HepG2 (cell line): Measurements from ENCODE around the gene PHIP. TPM values are rescaled to one million over a fixed set of nuclear protein-coding genes. Genes with fewer than 3 reads are reported as not detected.

ENCODE experiments used
- ATAC-seq: fragments of 200-7000 bp; cut with Tn5 transposase; 3 replicates; pipeline ENCODE4 v1.9.1; 2020; ENCODE audit warnings: mild to moderate bottlenecking, moderate library complexity
- BruUV-seq: library from RNA; stranded (reverse); fragments of 400-500 nt; replicated peaks from 2 replicates; lab custom pipeline; 2021; lab: Mats Ljungman, UMichigan
- CTCF ChIA-PET: fragments of 300-600 bp; formaldehyde crosslinking; extraction: SDS; loops from one replicate; lab custom pipeline; 2021; ENCODE audit warnings: low total read pairs, inconsistent platforms, low intra/inter-chr PET ratio; lab: Yijun Ruan, JAX
- POLR2A ChIA-PET: fragments of 350-600 bp; sonication (Branson Sonifier 250); formaldehyde crosslinking; loops from one replicate; lab custom pipeline; 2020; ENCODE audit warnings: antibody characterized with exemption, inconsistent platforms; lab: Yijun Ruan, JAX
- DNase-seq: peaks from one replicate; pipeline ENCODE4 v3.0.0-alpha.2; 2015; ENCODE audit warnings: low spot score
- FAIRE-seq: peaks from 3 replicates; lab custom pipeline; 2011; peaks lifted over from hg19 to GRCh38; lab: Jason Lieb, UNC
- H2AFZ ChIP-seq: one replicate; pipeline ENCODE4 v1.6.1; 2011; ENCODE audit warnings: low read length, inconsistent platforms
- H3K27ac ChIP-seq: fragments of 300-600 bp; 3 replicates; pipeline ENCODE4 v1.8.0; 2011; ENCODE audit warnings: mixed run types, mild to moderate bottlenecking, mixed read lengths, low read length, inconsistent platforms; ENCODE audit not compliant: insufficient read depth; ENCODE audit errors: extremely low read length
- H3K27me3 ChIP-seq, 2 experiments: fragments of 200-600 bp in 1 of 2; 2 replicates in 1 of 2; 3 replicates in 1 of 2; pipeline versions ENCODE4 v1.6.0 to v1.8.0; 2011; ENCODE audit warnings: low read length in 2 of 2, mild to moderate bottlenecking in 2 of 2, moderate library complexity in 2 of 2, inconsistent platforms in 1 of 2; ENCODE audit not compliant: insufficient read depth in 2 of 2, control insufficient read depth in 1 of 2
- H3K36me3 ChIP-seq, 2 experiments: fragments of 200-600 bp in 1 of 2; replicated peaks in 1 of 2; 2 replicates in 1 of 2; 3 replicates in 1 of 2; pipeline versions ENCODE4 v1.5.1 to v1.8.0; 2011; ENCODE audit warnings: low read length in 2 of 2, inconsistent platforms in 1 of 2; ENCODE audit not compliant: insufficient read depth in 2 of 2, control insufficient read depth in 1 of 2
- H3K4me1 ChIP-seq: 2 replicates; pipeline ENCODE4 v1.5.1; 2012; ENCODE audit warnings: low read length, inconsistent platforms; ENCODE audit not compliant: insufficient read depth
- H3K4me2 ChIP-seq: 2 replicates; pipeline ENCODE4 v1.6.0; 2011; ENCODE audit warnings: low read depth, low read length, inconsistent platforms
- H3K4me3 ChIP-seq, 3 experiments: fragments of 200-600 bp in 1 of 3; sonication (generic), shearing (Covaris generic) in 1 of 3; replicated peaks in 1 of 3; 2 replicates each; pipeline ENCODE4 v1.5.1; 2011 to 2016; ENCODE audit warnings: low read length in 3 of 3, inconsistent platforms in 2 of 3, low read depth in 2 of 3, mild to moderate bottlenecking in 2 of 3, control low read depth in 1 of 3, mixed read lengths in 1 of 3; ENCODE audit not compliant: insufficient read depth in 1 of 3
- H3K79me2 ChIP-seq: one replicate; pipeline ENCODE4 v1.6.1; 2011; ENCODE audit warnings: low read length, inconsistent platforms; ENCODE audit not compliant: insufficient read depth
- H3K9ac ChIP-seq: 2 replicates; pipeline ENCODE4 v1.6.0; 2011; ENCODE audit warnings: mild to moderate bottlenecking, low read depth, low read length, inconsistent platforms; ENCODE audit not compliant: insufficient read depth
- H3K9me3 ChIP-seq: 2 replicates; pipeline ENCODE4 v1.5.1; 2012; ENCODE audit warnings: mild to moderate bottlenecking, low read length
- H4K20me1 ChIP-seq: 2 replicates; pipeline ENCODE4 v1.6.0; 2011; ENCODE audit warnings: inconsistent platforms, mild to moderate bottlenecking, low read length, moderate library complexity; ENCODE audit not compliant: insufficient read depth
- ARNT ChIP-seq: fragments of 450-650 bp; IDR thresholded peaks from 2 replicates; pipeline ENCODE4 v1.6.1; 2017
- CENPX ChIP-seq: sonication (generic); formaldehyde crosslinking; IDR thresholded peaks from 2 replicates; pipeline ENCODE4 v1.9.0; 2021; ENCODE audit warnings: mild to moderate bottlenecking, missing genetic modification reagents, moderate library complexity
- IKZF1 ChIP-seq: fragments of 450-650 bp; IDR thresholded peaks from 2 replicates; pipeline ENCODE4 v1.7.1; 2016
- KLF16 ChIP-seq, 2 experiments: sonication (generic) in 1 of 2; formaldehyde crosslinking in 1 of 2; IDR thresholded peaks; 2 replicates each; pipeline versions ENCODE4 v1.6.1 to v1.8.0; 2016 to 2023; ENCODE audit warnings: missing genetic modification reagents in 2 of 2, missing compliant biosample characterization in 1 of 2
- LBX2 ChIP-seq: sonication (generic); formaldehyde crosslinking; IDR thresholded peaks from 2 replicates; pipeline ENCODE4 v1.5.0; 2020; ENCODE audit warnings: missing genetic modification reagents, mild to moderate bottlenecking, borderline replicate concordance
- PHF8 ChIP-seq: sonication (generic); formaldehyde crosslinking; IDR thresholded peaks from 2 replicates; pipeline ENCODE4 v1.5.0; 2020; ENCODE audit warnings: missing genetic modification reagents
- SIX1 ChIP-seq: sonication (generic); formaldehyde crosslinking; IDR thresholded peaks from 2 replicates; pipeline ENCODE4 v1.4.0; 2020; ENCODE audit warnings: missing genetic modification reagents, borderline replicate concordance
- SNRNP70 ChIP-seq: fragments of 200-400 bp; formaldehyde crosslinking; IDR thresholded peaks from 2 replicates; pipeline ENCODE4 v1.6.1; 2017; ENCODE audit warnings: mild to moderate bottlenecking, low read depth, low read length, moderate library complexity
- THYN1 ChIP-seq: sonication (generic); formaldehyde crosslinking; IDR thresholded peaks from 2 replicates; pipeline ENCODE4 v1.8.1; 2023; ENCODE audit warnings: low read depth, mild to moderate bottlenecking, moderate library complexity, missing genetic modification reagents, borderline replicate concordance
- TSC22D2 ChIP-seq: sonication (generic); formaldehyde crosslinking; IDR thresholded peaks from 2 replicates; pipeline ENCODE4 v1.5.1; 2020; ENCODE audit warnings: missing genetic modification reagents, mild to moderate bottlenecking, borderline replicate concordance
- YEATS4 ChIP-seq: sonication (generic); formaldehyde crosslinking; IDR thresholded peaks from 2 replicates; pipeline ENCODE4 v1.4.0; 2020; ENCODE audit warnings: missing genetic modification reagents, borderline replicate concordance
- ZMYM3 ChIP-seq: sonication (generic); formaldehyde crosslinking; IDR thresholded peaks from 2 replicates; pipeline ENCODE4 v1.5.1; 2020; ENCODE audit warnings: mild to moderate bottlenecking, missing genetic modification reagents
- ZNF225 ChIP-seq: sonication (generic); formaldehyde crosslinking; IDR thresholded peaks from 2 replicates; pipeline ENCODE4 v1.4.0; 2020; ENCODE audit warnings: mild to moderate bottlenecking, missing genetic modification reagents
- ZNF354B ChIP-seq: sonication (generic); formaldehyde crosslinking; IDR thresholded peaks from 2 replicates; pipeline ENCODE4 v1.8.0; 2022; ENCODE audit warnings: mild to moderate bottlenecking, missing genetic modification reagents
- ZNF674 ChIP-seq: sonication (generic); formaldehyde crosslinking; IDR thresholded peaks from 2 replicates; pipeline ENCODE4 v1.5.0; 2020; ENCODE audit warnings: low read depth, mild to moderate bottlenecking, missing genetic modification reagents
- ZNF770 ChIP-seq: sonication (generic); formaldehyde crosslinking; IDR thresholded peaks from 2 replicates; pipeline ENCODE4 v1.5.0; 2020; ENCODE audit warnings: mild to moderate bottlenecking, missing genetic modification reagents
- WGBS: methylation state at CpG from one replicate; pipeline ENCODE4 v1.1.6; 2017; ENCODE audit warnings: low lambda C conversion rate; 5-methylcytosine and 5-hydroxymethylcytosine counted together
- in situ Hi-C: cut with HindIII; loops from 2 replicates; pipeline ENCODE4 v1.10.0; 2017; ENCODE audit warnings: low pct_unique_long_range_greater_than_20kb; ENCODE audit not compliant: extremely low pct_ligation_motif_present
- intact Hi-C: fragments of 100-400 bp; cut with micrococcal nuclease; formaldehyde crosslinking; loops from one replicate; pipeline ENCODE4 v1.10.0; 2022; ENCODE audit not compliant: unreplicated experiment
- polyA plus RNA-seq, 8 experiments: library from polyadenylated mRNA; depleted of rRNA in 3 of 8; stranded (reverse) in 7 of 8; unstranded in 1 of 8; fragments of >200 nt; fragmentation: Illumina TruSeq in 4 of 8; extraction: Trizol in 4 of 8; gene quantifications; 2 replicates each; pipeline versions ENCODE4 v1.2.1 to v1.2.3, GENCODE V29; 2011 to 2016; ENCODE audit warnings: low read depth in 4 of 8, missing spikeins in 1 of 8, mixed read lengths in 1 of 8; ENCODE audit not compliant: insufficient read depth in 1 of 8
- total RNA-seq, 5 experiments: library from RNA; depleted of rRNA; stranded (reverse); fragments of >200 nt; fragmentation: Illumina TruSeq; extraction: Trizol; gene quantifications; 2 replicates each; pipeline ENCODE4 v1.2.3, GENCODE V29; 2016; ENCODE audit warnings: low read depth in 1 of 5

Gene PHIP
- total and polyA plus RNA-seq, 2 of the 13 experiments (the other 11 are each of a cell fraction or from before 2014, with no cell fraction given), result 6.5 to 23.5 TPM

- 0% methylated on average over 2 of the region's 2 CpGs for WGBS
- Histone ChIP-seq H3K27ac (no peak overlapping the region), H3K27me3 (no peaks in the 10 kb centered on the region), H4K20me1 (no peaks in the 10 kb centered on the region), H3K4me1 (no peaks in the 10 kb centered on the region), H3K4me3 (no peak overlapping the region), H3K4me2 (no peak overlapping the region), H3K36me3 (no peaks in the 10 kb centered on the region), H3K9me3 (no peaks in the 10 kb centered on the region), H2AFZ (no peak overlapping the region), H3K9ac (no peak overlapping the region), H3K79me2 (no peaks in the 10 kb centered on the region)
- ChIA-PET CTCF (no interaction called here), POLR2A (no interaction called here)
- in situ Hi-C loops (no loop called here), intact Hi-C loops (no loop called here)
- no peak for TF ChIP-seq IKZF1
- TF ChIP-seq SIX1 (CRISPR knock-in tag), result no peak
- no peak for TF ChIP-seq ZNF674 (CRISPR knock-in tag)
- TF ChIP-seq CENPX (CRISPR knock-in tag), result no peak
- no peak for TF ChIP-seq YEATS4
- no peak for TF ChIP-seq KLF16 (CRISPR knock-in tag; IDR thresholded peaks at IDR 0.05)
- TF ChIP-seq ZMYM3, result no peak
- no peak for TF ChIP-seq ZNF225 (CRISPR knock-in tag)
- TF ChIP-seq THYN1 (CRISPR knock-in tag), result no peak
- no peak for TF ChIP-seq ZNF354B
- no peak for TF ChIP-seq SNRNP70
- no peak for TF ChIP-seq PHF8 (CRISPR knock-in tag)
- no peak for TF ChIP-seq TSC22D2 (CRISPR knock-in tag)
- no peak for TF ChIP-seq ZNF770 (CRISPR knock-in tag)
- TF ChIP-seq LBX2 (CRISPR knock-in tag), result no peak
- no peak for TF ChIP-seq ARNT
- FAIRE-seq, result no peak
- DNase-seq, result no peak
- no TSS peak for BruUV-seq
- ATAC-seq, result no peak
These were observed 39.7 kb upstream of the PHIP start for GRCh38 chr6:79117752-79118151.
